ENCODE data around the gene RP2.

Gene RP2

DNA sequence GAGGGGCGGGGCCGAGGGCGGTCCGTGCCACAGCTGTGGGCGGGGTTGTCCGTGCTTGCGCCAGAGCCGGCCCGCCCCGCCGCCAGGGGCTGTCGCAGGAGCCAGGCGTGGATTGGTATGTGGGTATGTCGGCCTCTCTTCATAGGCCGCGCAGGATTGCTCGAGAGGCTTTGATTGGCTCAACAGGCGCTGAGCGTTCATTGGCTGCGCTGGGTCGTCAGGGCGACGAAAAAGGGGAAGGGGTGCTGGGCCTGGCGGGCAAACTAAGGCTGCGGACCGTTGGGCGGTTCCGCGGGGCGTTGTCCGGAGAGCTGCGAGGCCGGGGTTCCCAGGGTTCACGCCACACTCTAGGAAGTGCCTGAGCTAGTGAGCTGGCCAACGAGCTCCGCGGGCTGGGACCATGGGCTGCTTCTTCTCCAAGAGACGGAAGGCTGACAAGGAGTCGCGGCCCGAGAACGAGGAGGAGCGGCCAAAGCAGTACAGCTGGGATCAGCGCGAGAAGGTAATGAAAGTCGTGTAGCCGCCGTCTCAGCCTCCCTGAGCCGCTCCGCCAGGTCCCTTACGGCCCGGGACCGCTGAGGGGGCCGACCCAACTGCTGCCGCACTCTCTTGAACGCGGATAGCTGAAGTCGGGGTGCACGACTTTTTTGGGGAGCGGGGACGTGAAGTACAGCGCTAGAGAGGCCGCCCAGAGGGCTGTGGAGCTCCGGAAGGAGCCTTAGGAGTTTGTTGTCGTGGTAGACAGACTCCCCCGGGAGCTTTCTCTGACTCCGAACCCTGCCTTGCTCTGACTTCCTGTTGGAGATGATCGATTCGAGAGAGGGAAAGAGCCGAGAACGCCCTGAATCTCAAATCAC, at the start of gene RP2:
TSS of gene RP2 (plus strand) at position 343 of the 857 bp plus-strand sequence. CDS start at position 401, 58 bp downstream.
- peak; percentile 92 for DNase-seq

DNA sequence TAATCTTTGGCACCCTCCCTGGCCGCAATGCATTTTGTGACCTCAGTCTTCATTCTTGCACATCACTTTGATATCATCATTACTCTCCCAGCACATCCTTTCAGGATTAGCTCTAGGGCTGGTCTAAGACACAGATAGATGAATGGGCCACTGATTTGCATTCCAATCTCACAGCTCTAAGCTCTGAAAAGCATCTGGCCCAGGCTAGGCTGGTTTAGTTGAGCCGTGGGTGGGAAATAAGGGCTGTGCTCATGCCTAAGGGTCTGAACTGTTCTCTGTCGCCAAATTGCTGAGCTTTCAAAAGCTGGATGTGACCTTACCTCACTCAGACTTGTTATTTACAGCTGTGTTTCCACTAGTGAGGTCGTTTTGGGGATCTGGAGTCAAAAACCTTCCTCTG, 47.9 kb upstream of the RP2 start:
- DNase-seq, result no peak

DNA sequence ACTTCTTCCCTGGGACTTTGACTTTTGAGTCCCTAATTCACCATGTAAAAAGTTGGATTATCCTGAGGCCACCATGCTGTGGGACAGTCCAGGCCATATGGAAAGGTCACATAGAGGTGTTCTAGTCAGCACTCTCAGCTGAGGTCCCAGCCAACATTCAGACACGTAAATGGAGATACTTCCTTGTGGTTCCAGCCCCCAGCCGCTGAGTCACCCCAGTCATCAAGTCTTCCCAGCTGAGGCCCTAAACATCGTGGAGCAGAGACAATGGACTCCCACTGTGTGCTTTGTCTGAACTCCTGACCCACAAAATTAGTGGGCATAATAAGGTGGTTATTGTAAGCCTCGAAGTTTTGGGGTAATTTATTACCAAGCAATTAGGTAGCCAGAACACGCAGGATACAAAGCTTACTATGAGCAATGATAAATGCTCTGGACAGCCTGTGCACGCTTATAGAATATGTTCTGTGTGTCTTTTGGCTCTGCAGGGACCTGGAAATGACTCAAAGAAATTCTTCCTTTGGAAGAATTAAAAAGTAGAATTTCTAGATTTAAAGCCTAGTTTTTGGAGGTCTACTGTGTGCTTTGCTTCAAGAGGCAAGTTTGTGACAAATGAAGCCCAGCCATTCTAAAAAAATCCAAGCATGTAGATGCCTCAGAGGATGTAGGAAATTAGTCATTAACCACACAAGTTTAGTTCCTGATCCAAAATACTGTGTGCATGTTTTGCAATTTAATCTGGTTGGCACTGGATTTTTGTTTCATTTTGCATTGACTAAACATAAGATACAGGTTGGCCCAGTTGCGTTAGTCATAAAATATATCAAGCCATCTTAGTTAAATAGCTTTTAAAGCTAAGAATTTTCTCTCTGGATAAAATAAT, 44.7 kb upstream of the RP2 start:
- DNase-seq, result peak; percentile 69

- no peak for DNase-seq
Observed at GRCh38 chrX:46792810-46793188, 44.0 kb upstream of the RP2 start.

DNA sequence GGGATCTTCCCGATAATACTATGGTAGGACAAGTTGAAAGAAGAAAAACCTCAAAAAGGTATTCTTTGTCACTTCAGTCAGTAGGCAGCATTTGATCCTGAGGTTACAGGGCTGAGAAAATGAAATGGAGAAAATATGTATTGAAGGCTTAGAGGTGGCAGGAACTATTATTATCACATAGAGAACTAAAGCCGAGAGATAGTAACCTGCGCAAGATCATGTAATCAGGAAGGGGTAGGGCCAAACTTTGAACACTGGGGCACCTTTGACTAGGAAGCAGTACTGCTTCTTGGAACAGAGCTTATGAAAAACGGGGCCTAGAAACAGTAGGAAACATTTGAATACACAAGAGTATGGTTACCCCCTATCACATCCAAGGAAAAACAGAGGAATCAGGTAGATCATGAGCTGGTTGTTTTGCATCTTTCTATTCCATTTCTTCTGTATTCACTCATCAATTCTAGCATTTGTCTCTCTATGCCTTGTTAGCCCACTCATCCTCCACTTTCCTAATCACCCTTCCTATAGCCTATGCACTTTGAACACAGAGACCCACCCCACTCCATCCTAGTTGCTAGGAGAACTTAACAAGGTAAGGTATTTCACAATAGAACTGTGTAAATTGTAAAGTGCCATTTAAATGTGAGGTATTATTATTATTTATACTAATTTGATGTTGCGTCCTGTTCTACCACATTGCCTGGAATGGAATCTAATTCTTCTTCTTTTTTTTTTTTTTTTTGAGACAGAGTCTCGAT, 43.3 kb upstream of the RP2 start:
- DNase-seq, result no peak

DNA sequence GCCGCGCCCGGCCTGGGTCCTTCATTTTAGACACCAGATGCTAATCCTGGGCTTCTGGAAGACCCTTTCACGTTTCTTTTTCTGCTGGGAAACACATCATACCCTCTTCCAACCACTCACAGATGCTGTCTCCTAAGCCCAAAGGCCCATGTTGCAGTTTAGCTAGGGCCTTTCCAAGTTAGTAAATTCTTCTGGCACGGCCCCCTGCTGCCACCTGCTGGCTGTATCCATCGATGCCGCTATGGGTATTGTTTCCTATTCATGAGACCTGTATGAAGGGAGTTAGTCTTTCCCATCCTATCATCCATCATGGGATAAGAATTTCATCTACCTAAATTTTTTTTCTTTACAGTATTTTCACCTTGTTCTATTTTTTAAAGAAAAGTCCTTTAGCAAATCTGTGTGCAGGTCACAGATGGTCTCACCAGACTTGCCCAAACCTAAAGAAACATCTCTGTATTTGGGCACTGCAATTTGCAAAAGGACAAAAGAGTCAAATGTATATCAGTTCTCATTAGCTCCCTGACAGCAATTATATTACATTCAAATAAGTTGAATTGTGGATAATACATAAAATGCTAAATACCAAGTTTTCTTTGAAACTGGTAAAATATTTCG, 40.2 kb upstream of the RP2 start:
- peak; percentile 80 for DNase-seq

GRCh38 chrX:46803140-46803539, 33.7 kb upstream of the RP2 start:
- no peak for DNase-seq

DNA sequence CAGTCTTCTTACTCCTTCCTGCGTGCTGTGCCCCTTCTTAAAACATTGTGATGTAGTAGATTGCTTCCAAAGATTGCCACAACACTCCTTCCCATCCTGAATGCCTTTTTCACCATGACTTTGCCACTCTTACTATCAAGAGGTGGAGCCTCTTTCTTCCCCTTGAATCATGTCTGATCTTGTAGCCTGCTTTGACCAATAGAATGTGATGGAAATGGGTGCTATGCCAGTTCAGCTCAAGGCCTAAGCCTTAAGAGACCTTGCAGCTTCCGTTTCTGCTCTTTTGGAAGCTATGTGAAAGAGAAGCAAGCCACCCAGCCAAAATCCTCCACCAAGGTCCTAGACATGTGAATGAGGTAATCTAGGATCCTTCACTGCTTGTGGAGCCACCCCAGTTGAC, 31.6 kb upstream of the RP2 start:
- DNase-seq, result no peak

GRCh38 chrX:46811121-46811520, 25.7 kb upstream of the RP2 start:
- no peak for DNase-seq

DNA sequence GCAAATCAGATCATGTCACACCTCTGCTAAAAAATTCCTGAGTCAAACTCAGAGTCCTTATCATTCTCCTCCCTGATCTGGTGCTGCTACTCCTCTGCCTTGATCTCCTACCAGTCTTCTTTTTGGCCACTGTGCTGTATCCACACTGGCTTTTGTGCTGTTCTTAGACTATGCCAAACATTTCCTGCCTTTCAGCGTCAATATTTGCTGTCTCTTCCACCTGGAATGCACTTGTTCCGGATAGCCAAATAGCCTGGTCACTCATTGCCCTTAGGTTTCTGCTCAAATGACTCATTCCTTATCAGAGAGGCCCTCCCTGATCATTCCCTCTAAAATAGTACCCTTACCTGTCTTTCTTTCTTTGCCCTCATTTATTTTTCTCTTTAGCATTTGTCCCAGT, 24.4 kb upstream of the RP2 start:
- no peak for DNase-seq

- DNase-seq, result no peak
Observed at GRCh38 chrX:46814966-46815365, 21.9 kb upstream of the RP2 start.

DNA sequence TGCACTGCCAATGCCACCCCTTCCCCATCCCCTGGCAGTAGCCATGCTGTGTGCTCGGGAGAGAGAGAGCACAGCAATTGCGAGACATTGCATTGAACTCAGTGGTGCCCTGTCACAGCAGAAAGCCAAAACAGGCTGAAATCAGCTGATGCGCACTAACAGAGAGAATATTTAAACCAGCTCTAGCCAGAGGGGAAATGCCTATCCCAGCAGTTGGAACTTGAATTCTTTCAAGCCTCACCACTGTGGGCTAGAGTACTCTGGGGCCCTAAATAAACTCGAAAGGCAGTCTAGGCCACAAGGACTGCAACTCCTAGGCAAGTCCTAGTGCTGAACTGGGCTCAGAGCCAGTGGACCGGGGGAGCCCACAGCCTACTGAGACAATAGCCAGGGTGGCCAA, 17.7 kb upstream of the RP2 start:
- no peak for DNase-seq

DNA sequence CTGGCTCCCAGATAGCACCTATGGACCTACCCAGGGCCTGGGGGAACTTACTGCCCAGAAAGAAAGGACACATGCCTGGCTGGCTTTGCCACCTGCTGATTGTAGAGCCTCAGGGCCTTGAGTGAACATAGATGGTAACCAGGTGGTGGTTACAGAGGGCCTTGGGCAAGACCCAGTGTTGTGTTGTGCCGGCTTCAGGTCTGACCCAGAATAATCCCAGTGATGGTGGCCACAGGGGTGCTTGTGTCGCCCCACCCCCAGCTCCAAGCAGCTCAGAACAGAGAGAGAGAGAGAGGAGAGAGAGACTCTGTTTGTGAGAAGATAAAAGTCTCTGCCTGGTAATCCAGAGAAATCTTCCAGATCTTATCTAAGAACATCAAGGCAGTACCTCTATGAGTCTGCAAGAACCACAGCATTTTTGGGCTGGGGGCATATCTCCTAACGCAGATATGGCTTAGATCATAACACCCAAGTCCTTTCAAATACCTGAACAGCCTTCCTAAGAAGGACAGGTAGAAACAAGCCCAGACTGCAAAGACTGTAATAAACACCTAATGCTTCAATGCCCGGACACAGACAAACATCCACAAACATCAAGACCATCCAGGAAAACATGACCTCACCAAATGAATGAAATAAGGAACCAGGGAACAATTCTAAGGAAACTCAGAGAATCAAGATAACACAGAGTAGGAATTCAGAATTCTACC, 16.3 kb upstream of the RP2 start:
- DNase-seq, result no peak

DNA sequence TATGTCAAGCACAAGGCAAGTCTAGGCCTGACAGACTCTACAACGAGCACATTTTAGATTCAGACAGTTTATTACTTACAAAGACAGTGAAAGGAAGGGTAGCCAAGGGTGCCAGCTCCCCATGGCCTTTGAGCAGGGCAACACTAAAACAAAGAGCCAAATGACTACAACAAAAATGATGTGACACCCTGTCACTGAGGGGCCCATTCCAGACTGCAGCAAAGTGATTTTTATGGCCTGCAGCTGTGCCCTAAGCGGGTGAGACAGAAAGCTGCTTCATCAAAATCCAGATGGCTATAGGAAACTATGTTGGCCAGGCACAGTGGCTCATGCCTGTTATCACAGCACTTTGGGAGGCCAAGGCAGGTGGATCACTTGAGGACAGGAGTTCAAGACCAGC, 13.4 kb upstream of the RP2 start:
- DNase-seq, result no peak

GRCh38 chrX:46831765-46832327, 5.0 kb upstream of the RP2 start:
- peak; percentile 13 for DNase-seq

GRCh38 chrX:46837558-46838485, 979 bp downstream of the RP2 start:
- DNase-seq, result peak; percentile 41

- DNase-seq, result no peak
Observed at GRCh38 chrX:46838486-46838870, 1.6 kb downstream of the RP2 start.

- no peak for DNase-seq
Observed at GRCh38 chrX:46838974-46839480, 2.2 kb downstream of the RP2 start.

GRCh38 chrX:46840946-46841345, 4.1 kb downstream of the RP2 start:
- no peak for DNase-seq

DNA sequence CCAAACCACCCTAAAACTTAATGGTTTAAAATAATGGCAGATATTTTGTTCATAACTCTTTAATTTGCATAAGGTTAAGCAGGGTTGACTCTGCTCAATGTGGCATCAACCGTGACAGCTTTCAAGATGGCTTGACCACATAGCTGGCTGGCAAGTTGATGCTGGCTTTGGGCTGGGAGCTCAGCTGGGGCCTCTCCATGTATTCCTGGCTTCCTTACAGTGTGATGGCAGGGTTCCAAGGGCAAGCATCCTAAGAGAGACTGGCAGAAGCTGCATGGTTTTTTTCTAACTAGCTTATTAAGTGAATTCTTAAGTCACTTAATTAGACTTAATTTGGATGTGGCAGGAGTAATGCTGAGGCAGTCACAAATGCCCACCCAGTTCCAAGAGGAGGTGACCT, 4.5 kb downstream of the RP2 start:
- no peak for DNase-seq

Measured in activated CD4-positive, alpha-beta T cell treated with anti-CD3 and anti-CD28 coated beads, Interleukin-10, Interleukin-2, amounts not matched to agents 100 ng/mL and 50 ng/mL, durations not matched to agents 16 hours and 8 hours (primary cell).